GM18505 (cell line): ENCODE measurements around the gene RACK1.

Experiments
- ATAC-seq: cut with Tn5 transposase; IDR thresholded peaks from one replicate; pipeline ENCODE4 v1.9.1; 2021; ENCODE audit not compliant: unreplicated experiment
- POLR2A ChIP-seq: IDR thresholded peaks from 4 replicates; pipeline ENCODE4 v1.6.1; 2011; ENCODE audit warnings: borderline replicate concordance; ENCODE audit not compliant: insufficient read depth, insufficient read length; ENCODE audit errors: extremely low read depth

The RACK1 gene

GRCh38 chr5:181265092-181265671, 21.5 kb upstream of the RACK1 start:
- TF ChIP-seq POLR2A, result no peak
- ATAC-seq, result no peak

GRCh38 chr5:181263633-181264032, 19.9 kb upstream of the RACK1 start:
- no peak for ATAC-seq
- TF ChIP-seq POLR2A, result no peak

DNA sequence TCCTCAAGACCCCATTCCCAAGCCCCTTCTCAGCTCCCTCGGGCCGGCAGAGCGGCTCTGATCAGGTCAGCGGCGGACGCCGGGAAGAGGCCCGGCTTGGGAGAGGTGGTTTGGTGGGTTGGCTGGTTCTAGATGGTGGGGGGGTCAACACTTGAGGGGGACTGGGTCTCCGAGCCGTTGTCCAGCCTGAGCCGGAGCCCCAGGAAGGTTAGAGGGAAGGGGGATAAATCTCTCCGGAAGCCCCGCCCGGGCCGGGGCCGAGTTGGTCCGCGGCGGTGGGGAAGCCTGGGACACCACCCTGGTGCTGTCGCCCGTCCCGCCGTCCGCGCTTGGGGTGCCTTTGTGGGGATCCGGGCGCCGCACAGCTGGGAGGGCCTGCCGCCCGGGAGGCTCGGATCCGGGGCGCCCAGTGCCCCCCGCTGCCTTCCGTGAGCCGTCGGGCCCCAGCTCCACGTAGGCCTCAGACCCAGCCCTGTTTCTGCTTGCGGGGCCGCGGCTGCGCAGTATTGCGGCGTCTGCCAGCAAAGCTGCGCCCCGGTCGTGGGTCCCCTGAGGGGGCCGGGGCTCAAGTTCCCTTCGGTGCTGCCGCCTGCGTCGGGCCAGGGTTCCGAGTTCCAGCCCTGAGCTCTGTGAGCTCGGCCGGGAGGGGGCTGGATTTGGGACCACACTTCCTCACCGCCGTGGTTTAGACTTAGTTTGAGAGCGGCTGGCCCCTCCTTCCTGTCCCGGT, 17.8 kb upstream of the RACK1 start:
- TF ChIP-seq POLR2A, result peak; percentile 85
- peak; percentile 44 for ATAC-seq

DNA sequence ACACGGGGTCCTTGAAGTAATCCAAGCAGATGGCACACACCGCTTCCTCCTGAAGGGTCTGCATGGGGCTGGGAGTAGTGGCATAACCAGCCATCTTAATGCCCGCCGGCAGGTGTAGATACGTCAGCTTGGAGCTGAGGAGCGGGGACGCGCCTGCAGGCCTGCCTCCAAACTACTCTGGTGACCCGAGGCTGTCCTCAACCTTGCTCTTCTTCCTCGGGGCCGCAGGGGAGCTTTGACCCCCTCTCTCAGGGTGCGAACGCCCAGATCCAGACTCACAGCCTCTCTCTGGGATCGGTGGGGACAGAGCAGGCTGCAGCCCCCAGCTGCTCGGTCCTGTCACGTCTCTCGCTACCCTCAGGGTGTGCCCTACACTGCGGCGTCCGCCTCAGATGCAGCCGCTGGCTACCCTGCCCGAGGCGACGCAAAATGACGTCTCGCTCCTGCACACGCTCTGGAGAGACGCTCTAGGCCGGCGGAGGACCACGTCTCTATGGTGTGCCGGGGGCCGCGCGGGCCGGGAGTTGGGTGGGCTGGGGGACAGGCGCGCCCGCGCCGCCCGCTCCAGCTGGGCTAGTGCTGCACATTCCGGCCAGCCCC, 17.1 kb upstream of the RACK1 start, which contains the start of gene TRIM52:
TSS of gene TRIM52 (minus strand) at position 424 of the 600 bp plus-strand sequence. CDS start at position 94, 330 bp downstream.
- peak; percentile 81 for ATAC-seq
- peak; percentile 98 for TF ChIP-seq POLR2A

- no peak for TF ChIP-seq POLR2A
- no peak for ATAC-seq
Measured at GRCh38 chr5:181259974-181260719, 16.4 kb upstream of the RACK1 start.

- ATAC-seq, result no peak
- TF ChIP-seq POLR2A, result no peak
Measured at GRCh38 chr5:181259283-181259682, 15.6 kb upstream of the RACK1 start.

GRCh38 chr5:181258576-181258975, 14.9 kb upstream of the RACK1 start:
- ATAC-seq, result no peak
- no peak for TF ChIP-seq POLR2A

DNA sequence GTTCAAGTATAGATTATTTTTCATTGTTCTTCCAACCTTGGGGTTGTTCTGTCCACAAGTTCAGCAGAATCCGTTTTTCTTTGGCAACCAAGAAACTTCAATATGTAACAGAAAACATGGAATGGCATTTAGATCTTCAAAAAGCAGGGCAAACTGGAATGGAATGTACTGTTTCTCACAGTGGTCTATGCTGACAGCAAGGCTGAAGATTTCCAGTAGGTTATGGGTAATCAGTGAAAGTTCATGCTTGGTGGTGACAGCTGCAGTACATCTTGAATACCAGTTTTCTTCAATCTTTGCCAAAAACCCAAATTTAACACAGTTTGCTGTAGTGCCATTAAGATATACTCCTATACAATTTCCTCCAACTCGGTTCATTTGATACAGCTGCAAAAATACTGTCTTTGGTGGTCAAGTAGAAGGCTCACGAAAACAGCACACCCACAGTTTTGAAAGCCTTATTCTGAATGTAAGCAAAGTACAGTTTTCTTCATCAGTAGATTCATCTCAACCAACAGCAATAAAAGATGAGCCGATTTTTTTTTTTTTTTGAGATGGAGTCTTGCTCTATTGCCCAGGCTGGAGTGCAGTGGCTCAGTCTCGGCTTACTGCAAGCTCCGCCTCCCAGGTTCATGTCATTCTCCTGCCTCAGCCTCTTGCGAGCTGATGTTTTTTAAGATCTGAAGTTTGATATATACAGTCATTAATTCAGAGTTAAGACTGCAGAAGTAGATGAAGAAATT, 12.3 kb upstream of the RACK1 start:
- ATAC-seq, result no peak
- no peak for TF ChIP-seq POLR2A

DNA sequence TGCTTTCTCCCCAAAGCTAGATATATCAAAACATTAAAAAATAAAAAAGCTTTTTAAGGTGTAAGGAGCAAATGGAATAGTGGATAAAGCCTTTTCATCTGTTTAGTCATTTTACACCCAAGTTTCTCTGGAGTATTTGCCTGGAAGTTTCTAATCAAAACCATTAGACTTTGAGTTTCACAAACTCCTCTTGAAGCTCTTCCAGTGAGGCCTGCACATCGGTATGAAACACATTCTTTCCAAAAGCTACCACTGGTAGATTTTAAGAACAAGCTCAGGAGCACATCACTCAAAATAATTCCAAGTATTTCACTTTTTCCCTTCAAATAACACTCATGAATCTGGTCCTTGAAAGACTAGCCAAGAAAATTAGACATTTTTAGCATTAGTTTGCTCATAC, 11.6 kb upstream of the RACK1 start:
- no peak for TF ChIP-seq POLR2A
- no peak for ATAC-seq

GRCh38 chr5:181248277-181248676, 4.6 kb upstream of the RACK1 start:
- no peak for ATAC-seq
- TF ChIP-seq POLR2A, result no peak

DNA sequence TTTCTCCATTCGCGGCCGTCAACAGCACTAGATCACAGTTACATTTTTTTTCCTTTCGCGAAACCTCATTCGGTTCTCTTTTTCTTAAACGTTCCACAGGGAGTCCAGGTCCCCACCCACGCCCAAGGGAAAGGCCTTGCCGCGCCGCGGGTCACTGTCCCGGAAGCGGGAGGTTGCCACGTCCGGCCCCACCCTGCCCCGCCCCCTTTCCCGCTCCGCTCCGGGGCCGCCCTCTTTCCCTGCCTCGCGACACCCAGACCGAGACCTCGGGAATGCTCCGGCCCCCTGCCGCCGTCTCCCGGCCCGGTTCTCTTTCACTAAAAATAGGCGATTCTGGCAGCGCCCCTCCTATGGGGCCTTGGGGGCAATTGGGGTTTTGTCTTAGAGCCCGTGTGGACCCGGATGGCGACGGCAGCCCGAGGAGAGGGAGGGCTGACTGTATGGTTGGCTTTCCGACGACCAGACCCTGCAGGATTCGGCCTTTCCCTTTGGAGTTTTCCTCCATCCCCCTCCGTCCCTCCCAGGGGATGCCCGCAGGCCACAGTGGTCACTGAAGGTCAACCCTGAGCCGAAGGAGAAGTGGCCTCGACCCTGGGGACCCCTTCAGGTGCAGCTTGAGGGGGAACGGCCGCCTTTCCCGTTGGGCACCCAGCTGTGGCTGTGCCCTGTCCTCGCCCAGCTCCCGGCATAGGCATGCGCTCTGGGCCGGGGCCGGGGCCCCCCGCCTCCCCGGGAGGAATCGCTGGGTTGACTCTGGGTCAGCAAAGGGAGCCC, 2.8 kb upstream of the RACK1 start:
- TF ChIP-seq POLR2A, result peak; percentile 55
- ATAC-seq, result peak; percentile 46
